Ishikawa (cell line): ENCODE data around the gene PRR11.

ENCODE experiments used
- CEBPB ChIP-seq: IDR thresholded peaks from 2 replicates; pipeline ENCODE4 v1.6.1; 2012
- CREB1 ChIP-seq: IDR thresholded peaks from 2 replicates; pipeline ENCODE4 v1.6.1; 2012; ENCODE audit warnings: low read depth
- EGR1 ChIP-seq: IDR thresholded peaks from 2 replicates; pipeline ENCODE4 v1.6.1; 2012
- EP300 ChIP-seq: IDR thresholded peaks from 2 replicates; pipeline ENCODE4 v1.6.1; 2012; ENCODE audit warnings: borderline replicate concordance
- FOXM1 ChIP-seq: IDR thresholded peaks from 2 replicates; pipeline ENCODE4 v1.6.1; 2012; ENCODE audit warnings: low read depth, borderline replicate concordance
- NFIC ChIP-seq: IDR thresholded peaks from 2 replicates; pipeline ENCODE4 v1.6.1; 2012
- RAD21 ChIP-seq: IDR thresholded peaks from 2 replicates; pipeline ENCODE4 v1.6.1; 2012; ENCODE audit warnings: low read depth
- REST ChIP-seq: IDR thresholded peaks from 2 replicates; pipeline ENCODE4 v1.6.1; 2012; ENCODE audit warnings: low read depth, mild to moderate bottlenecking
- TAF1 ChIP-seq: IDR thresholded peaks from 2 replicates; pipeline ENCODE4 v1.6.1; 2012; ENCODE audit warnings: low read depth, mild to moderate bottlenecking
- TCF12 ChIP-seq: IDR thresholded peaks from 2 replicates; pipeline ENCODE4 v1.6.1; 2012; ENCODE audit warnings: low read depth
- TEAD4 ChIP-seq: IDR thresholded peaks from 2 replicates; pipeline ENCODE4 v1.6.1; 2012
- USF1 ChIP-seq: IDR thresholded peaks from 2 replicates; pipeline ENCODE4 v1.6.1; 2012
- YY1 ChIP-seq: IDR thresholded peaks from 2 replicates; pipeline ENCODE4 v1.6.1; 2012; ENCODE audit warnings: low read depth
- ZBTB7A ChIP-seq: IDR thresholded peaks from 2 replicates; pipeline ENCODE4 v1.6.1; 2012; ENCODE audit warnings: low read depth
- TF ChIP-seq, protein P1 (sequence below): IDR thresholded peaks from 2 replicates; pipeline ENCODE4 v1.6.1; 2012

PRR11 gene

GRCh38 chr17:59151006-59151405 is 4.5 kb upstream of the PRR11 start:
- no peak for TF ChIP-seq RAD21
- TF ChIP-seq NFIC = no peak
- TF ChIP-seq TCF12 = no peak
- no peak for TF ChIP-seq EGR1
- TF ChIP-seq FOXM1 = no peak
- TF ChIP-seq YY1 = no peak
- TF ChIP-seq USF1 = no peak
- TF ChIP-seq ZBTB7A = no peak
- TF ChIP-seq, protein P1, sequence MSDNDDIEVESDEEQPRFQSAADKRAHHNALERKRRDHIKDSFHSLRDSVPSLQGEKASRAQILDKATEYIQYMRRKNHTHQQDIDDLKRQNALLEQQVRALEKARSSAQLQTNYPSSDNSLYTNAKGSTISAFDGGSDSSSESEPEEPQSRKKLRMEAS = no peak
- TF ChIP-seq CEBPB = no peak
- TF ChIP-seq TEAD4 = no peak
- no peak for TF ChIP-seq REST
- TF ChIP-seq EP300 = no peak
- no peak for TF ChIP-seq CREB1
- no peak for TF ChIP-seq TAF1

DNA sequence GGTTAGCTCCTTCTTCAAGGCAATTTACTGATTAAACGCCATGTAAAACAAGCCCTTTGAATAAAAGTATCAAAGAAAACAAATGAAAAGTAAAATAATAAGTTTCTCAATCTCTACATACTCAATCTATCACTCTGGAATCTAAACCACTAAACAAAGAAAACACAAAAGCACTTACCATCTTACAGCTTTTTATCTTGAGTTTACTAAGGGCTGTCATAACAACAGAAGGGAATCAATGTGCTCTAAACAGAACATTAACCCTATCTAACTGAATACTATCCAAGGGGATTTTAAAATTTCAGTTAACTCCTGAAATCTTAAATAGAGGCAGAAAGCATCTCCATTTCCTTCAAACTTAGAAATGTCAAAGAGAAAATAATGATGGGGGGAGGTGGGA is 4.0 kb upstream of the PRR11 start:
- TF ChIP-seq FOXM1 = no peak
- TF ChIP-seq, protein P1 = no peak
- no peak for TF ChIP-seq RAD21
- no peak for TF ChIP-seq NFIC
- no peak for TF ChIP-seq YY1
- no peak for TF ChIP-seq REST
- no peak for TF ChIP-seq EGR1
- TF ChIP-seq USF1 = no peak
- no peak for TF ChIP-seq TAF1
- TF ChIP-seq CREB1 = no peak
- no peak for TF ChIP-seq TCF12
- TF ChIP-seq ZBTB7A = no peak

GRCh38 chr17:59152925-59153324 is 2.6 kb upstream of the PRR11 start:
- TF ChIP-seq NFIC (no peak), REST (no peak), EP300 (no peak), RAD21 (no peak), CREB1 (no peak), TCF12 (no peak), TEAD4 (no peak), YY1 (no peak), EGR1 (no peak), USF1 (no peak)

GRCh38 chr17:59154292-59154720 is 1.2 kb upstream of the PRR11 start:
- TF ChIP-seq TEAD4 = no peak
- TF ChIP-seq USF1 = no peak
- no peak for TF ChIP-seq YY1
- no peak for TF ChIP-seq CREB1
- no peak for TF ChIP-seq EP300
- TF ChIP-seq TAF1 = no peak
- TF ChIP-seq, protein P1 = peak; percentile 12
